AG04450 (cell line): ENCODE data around the gene LSP1. TPM values are rescaled to one million over a fixed set of nuclear protein-coding genes. Genes with fewer than 3 reads are reported as not detected.

Experiments
- CTCF ChIA-PET: fragments of 300-600, 350-600 bp; formaldehyde crosslinking; extraction: SDS; loops from one replicate; lab custom pipeline; 2022; ENCODE audit warnings: antibody characterized with exemption, inconsistent platforms; lab: Charles Lee
- POLR2A ChIA-PET: fragments of 350-600 bp; formaldehyde crosslinking; extraction: SDS; loops from one replicate; lab custom pipeline; 2021; ENCODE audit warnings: antibody characterized with exemption, inconsistent platforms; lab: Yijun Ruan, JAX
- DNase-seq: peaks from one replicate; pipeline ENCODE4 v3.0.0-alpha.2; 2011; ENCODE audit warnings: low read depth, low spot score
- H3K27ac ChIP-seq: one replicate; pipeline ENCODE4 v1.5.1; 2012; ENCODE audit warnings: low read depth, low read length, control low read depth
- H3K27me3 ChIP-seq: one replicate; pipeline ENCODE4 v1.6.0; 2012; ENCODE audit warnings: low read length; ENCODE audit not compliant: control insufficient read depth, insufficient read depth
- H3K4me3 ChIP-seq: 2 replicates; pipeline ENCODE4 v1.5.1; 2011; ENCODE audit warnings: mild to moderate bottlenecking, low read depth, low read length, control low read depth
- H3K9me3 ChIP-seq: 2 replicates; pipeline ENCODE4 v1.5.1; 2012; ENCODE audit warnings: low read length; ENCODE audit not compliant: control insufficient read depth, insufficient read depth
- CTCF ChIP-seq: IDR thresholded peaks from 2 replicates; pipeline ENCODE4 v1.5.1; 2011; ENCODE audit warnings: low read depth, low read length, control low read depth, inconsistent platforms
- polyA plus RNA-seq: library from polyadenylated mRNA; depleted of rRNA; stranded (reverse); fragments of >200 nt; gene quantifications from 2 replicates; pipeline ENCODE4 v1.2.3, GENCODE V29; 2011

LSP1 gene
- polyA plus RNA-seq, 1 experiment, result not detected

- ChIA-PET POLR2A (interaction anchor here (0.7 kb wide), 1 partner anchor 10 kb away, joined by 5 read pairs; no protein-coding TSS in a partner anchor), CTCF (interaction anchor here (0.6 to 1.8 kb wide), 6 partner anchors 16 to 302 kb away, joined by 3 to 6 read pairs (median 4); no protein-coding TSS in a partner anchor)
- Histone ChIP-seq H3K4me3 (no peak overlapping the region), H3K27ac (no peak overlapping the region), H3K27me3 (peaks cover 14% of the 10 kb centered on the region), H3K9me3 (no peaks in the 10 kb centered on the region; the same call in 1 of the 2 replicates)
- TF ChIP-seq CTCF, result no peak
- no peak for DNase-seq
Observed at GRCh38 chr11:1848640-1849430, 4.0 kb upstream of the LSP1 start.

DNA sequence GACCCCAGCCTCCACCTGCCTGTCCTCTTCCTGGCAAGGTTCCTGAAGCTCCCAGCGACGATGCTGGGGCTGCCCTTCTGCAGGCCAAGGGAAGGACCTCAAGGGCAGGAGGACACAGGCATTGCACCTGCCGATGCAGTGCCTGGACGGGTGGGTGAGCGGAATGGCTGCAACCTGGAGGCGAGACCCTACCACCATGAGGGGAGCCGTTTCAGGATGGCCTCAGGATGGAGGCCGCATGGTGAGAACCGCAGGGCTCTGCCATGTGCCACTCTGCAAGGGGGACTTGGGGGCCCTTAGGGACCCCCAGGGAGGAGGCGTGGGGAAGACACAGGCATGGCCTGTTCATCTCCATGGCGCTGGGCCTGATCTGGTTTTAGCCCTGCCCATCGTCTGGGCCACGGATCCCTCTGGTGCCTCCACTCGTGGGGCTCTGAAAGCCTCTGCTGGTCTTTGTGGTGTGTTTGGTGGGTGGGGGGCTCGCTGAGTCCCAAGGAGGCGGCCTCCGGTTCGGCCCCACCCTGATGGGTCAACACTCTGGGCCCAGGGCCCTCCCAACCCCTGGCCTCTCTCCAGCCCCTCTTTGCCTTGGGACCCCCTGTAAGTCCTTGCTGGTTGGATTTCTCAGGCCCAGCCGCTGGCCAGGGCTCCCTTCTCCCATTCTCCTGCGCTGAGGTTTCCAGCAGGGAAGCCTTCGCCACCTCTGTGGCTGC, 1.3 kb upstream of the LSP1 start:
- no peaks in the 10 kb centered on the region; the same call in 1 of the 2 replicates for H3K9me3 ChIP-seq
- H3K27ac ChIP-seq, result no peak overlapping the region
- H3K27me3 ChIP-seq, result peaks cover 6% of the 10 kb centered on the region
- H3K4me3 ChIP-seq, result no peak overlapping the region
- CTCF ChIA-PET, result interaction anchor here (1.0 to 2.0 kb wide), 2 partner anchors 157 to 300 kb away, joined by 4 to 7 read pairs; no protein-coding TSS in a partner anchor
- POLR2A ChIA-PET, result no interaction called here
- TF ChIP-seq CTCF, result no peak
- no peak for DNase-seq

DNA sequence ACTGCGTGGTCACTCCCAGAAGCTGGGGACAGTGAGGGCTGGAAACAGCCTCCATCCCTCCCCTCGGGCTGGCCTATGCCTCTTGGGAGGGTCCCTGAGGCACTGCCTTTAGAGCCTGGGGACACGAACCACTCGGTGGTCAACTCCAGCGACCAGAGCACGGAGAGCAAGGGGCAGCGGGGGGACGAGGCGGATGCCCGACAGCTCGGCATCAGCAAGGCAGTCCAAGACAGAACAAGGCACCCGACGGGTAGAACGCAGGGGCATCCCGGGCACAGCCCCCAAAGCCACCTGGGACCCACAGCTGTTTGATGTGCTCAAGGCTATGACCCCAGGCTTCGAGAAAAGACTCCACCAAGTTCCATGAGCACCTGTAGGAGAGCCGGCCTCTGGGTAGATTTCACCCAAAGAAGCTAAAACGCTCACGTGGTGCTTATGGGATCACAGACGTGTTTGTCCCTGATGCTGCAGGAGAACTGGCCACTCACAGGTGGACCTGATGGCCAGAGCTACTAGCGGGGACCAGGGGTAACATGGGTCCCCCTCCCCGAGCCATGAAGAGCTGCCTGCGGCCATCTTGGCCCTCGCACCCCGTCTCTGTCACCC, 510 bp upstream of the LSP1 start:
- ChIA-PET CTCF (interaction anchor here (2.0 kb wide), 1 partner anchor 299 kb away, joined by 7 read pairs; no protein-coding TSS in a partner anchor), POLR2A (no interaction called here)
- Histone ChIP-seq H3K9me3 (no peaks in the 10 kb centered on the region; the same call in 1 of the 2 replicates), H3K4me3 (no peak overlapping the region), H3K27ac (no peak overlapping the region), H3K27me3 (peaks cover 5% of the 10 kb centered on the region)
- TF ChIP-seq CTCF, result no peak
- no peak for DNase-seq

DNA sequence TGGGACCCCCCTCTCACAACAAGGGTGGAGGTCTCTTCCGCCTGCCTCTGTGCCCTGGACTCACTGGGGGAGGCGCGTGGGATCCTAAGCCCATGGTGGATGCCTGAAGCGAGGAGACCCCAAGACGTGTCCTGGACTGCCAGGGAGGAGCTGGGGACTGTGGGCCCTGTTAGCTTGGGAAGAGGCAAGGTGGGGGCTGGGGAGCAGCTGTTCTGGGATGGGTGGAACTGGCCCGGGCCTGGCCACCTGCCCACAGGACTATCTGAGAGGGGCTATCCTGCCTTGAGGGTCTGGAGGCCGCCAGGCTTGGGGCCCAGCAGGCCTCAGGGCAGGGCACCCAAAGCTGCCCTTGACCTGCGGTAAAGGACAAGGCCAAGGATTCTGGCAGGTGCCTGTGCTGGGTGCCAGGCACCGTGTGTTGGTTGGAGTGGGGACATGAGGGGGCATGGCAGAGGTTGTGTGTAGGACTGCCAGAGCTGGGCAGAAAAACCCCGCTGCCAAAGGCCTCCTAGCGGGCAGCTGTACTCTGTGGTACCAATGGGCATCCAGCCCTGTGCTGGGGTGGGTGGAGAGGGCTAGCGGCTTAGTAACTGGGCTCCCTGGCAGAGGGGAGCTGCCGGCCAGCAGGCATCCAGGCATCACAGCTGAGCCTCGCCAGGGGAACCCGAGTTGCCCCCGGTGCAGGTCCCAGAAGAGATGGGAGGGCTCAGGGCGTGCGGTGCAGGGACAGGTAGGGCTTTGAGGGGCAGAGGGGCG, 670 bp downstream of the LSP1 start:
- POLR2A ChIA-PET, result no interaction called here
- Histone ChIP-seq H3K4me3 (no peak overlapping the region), H3K27ac (no peak overlapping the region), H3K9me3 (no peaks in the 10 kb centered on the region; the same call in 1 of the 2 replicates), H3K27me3 (peaks cover 5% of the 10 kb centered on the region)
- CTCF ChIA-PET, result interaction anchor here (0.6 to 2.0 kb wide), 3 partner anchors 21 to 298 kb away, joined by 3 to 7 read pairs (median 3); no protein-coding TSS in a partner anchor
- no peak for TF ChIP-seq CTCF
- no peak for DNase-seq
